Superior temporal gyrus (tissue), 1 donor: ENCODE measurements around the gene RORC.
A peak's percentile ranks its signal among the peaks of the same experiment; 100 is the strongest.

ENCODE experiments used
- DNase-seq: peaks from one replicate; pipeline ENCODE4 v3.0.0-alpha.2; 2016; ENCODE audit errors: extremely low spot score

Gene RORC

GRCh38 chr1:151849126-151849525, 17.5 kb upstream of the RORC start:
- DNase-seq = no peak

- no peak for DNase-seq
Observed at GRCh38 chr1:151847867-151848596, 16.4 kb upstream of the RORC start.

GRCh38 chr1:151846686-151847237, 15.2 kb upstream of the RORC start:
- DNase-seq = no peak

GRCh38 chr1:151846062-151846568, 14.5 kb upstream of the RORC start:
- no peak for DNase-seq

GRCh38 chr1:151843398-151843797, 11.8 kb upstream of the RORC start:
- no peak for DNase-seq

GRCh38 chr1:151841141-151841540, 9.5 kb upstream of the RORC start:
- DNase-seq = peak; percentile 31

GRCh38 chr1:151840421-151840820, 8.8 kb upstream of the RORC start:
- DNase-seq = peak; percentile 52

- DNase-seq = peak; percentile 92
Observed at GRCh38 chr1:151839457-151840403, 8.1 kb upstream of the RORC start, which contains the start of gene C2CD4D. C2CD4D (minus strand) TSS chr1:151839820; CDS start chr1:151838989, 831 bp downstream.

- DNase-seq = no peak
Observed at GRCh38 chr1:151839082-151839412, 7.4 kb upstream of the RORC start.

GRCh38 chr1:151838222-151839081, 6.8 kb upstream of the RORC start:
- DNase-seq = no peak

- no peak for DNase-seq
Observed at GRCh38 chr1:151837884-151838221, 6.3 kb upstream of the RORC start.

GRCh38 chr1:151837197-151837596, 5.6 kb upstream of the RORC start:
- no peak for DNase-seq

- DNase-seq = no peak
Observed at GRCh38 chr1:151835596-151835995, 4.0 kb upstream of the RORC start.

- DNase-seq = no peak
Observed at GRCh38 chr1:151834239-151834638, 2.6 kb upstream of the RORC start.

- no peak for DNase-seq
Observed at GRCh38 chr1:151833172-151833900, 1.7 kb upstream of the RORC start.

- peak; percentile 27 for DNase-seq
Observed at GRCh38 chr1:151832318-151832980, 847 bp upstream of the RORC start.

GRCh38 chr1:151831256-151831591, 378 bp downstream of the RORC start:
- no peak for DNase-seq

- DNase-seq = no peak
Observed at GRCh38 chr1:151830055-151830454, 1.5 kb downstream of the RORC start.

GRCh38 chr1:151829352-151830046, 2.1 kb downstream of the RORC start:
- no peak for DNase-seq

- DNase-seq = no peak
Observed at GRCh38 chr1:151828921-151829320, 2.7 kb downstream of the RORC start.
